COLO829 (cell line): ENCODE data around the gene RFX3.

Experiments
- DNase-seq: peaks from one replicate; pipeline ENCODE4 v3.0.0; 2012; ENCODE audit warnings: low spot score

Gene RFX3

DNA sequence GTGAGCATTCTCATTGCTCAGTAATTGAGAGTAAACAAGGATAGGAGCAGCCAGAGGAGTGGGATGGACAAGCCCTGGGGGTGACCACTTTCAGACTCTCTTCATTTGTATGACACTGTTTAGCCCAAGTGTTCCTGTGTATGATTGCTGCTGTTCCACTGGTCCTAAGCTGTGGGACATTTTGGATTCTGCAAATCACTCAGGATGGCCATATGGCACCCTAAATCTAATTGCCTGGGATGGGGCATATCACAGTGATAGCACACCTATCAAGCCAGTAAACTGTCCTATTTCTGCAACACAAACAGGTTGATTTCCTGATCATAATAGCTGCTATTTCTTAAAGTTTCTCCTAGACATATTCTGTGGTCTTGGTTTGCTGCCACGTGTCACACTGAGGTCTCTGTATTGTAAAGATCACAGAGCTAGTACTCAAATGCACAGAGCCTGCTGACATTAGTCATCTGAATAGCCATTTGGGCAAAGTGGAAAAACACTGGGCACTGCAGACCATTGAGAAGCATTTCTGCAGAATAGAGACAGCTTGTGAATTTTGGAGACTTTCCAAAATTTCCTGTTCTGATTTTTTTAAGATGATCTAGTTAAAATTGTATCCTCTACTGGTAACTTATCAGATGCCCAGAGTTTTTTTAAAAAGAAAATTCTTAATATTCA is 320.2 kb downstream of the RFX3 start:
- no peak for DNase-seq

DNA sequence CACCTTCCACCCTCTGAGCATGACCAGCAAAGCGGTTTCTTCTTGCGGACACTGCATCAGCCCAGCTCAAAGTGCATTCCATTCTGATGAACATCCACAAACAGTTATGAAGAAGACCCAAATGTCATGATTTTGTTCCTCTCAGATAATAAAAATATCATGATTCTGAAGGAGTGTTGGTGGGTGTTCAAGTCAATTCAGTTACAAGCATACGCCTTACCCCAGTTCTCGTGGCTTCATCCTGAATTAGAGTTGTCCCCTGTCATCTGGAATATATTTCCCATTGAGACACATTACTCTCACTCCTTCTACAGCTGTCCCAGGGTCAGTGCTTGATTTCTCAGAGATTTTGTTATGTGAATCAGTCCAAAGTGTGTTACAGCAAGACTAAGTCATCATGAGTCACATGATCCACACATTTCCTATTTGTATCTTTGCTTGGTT is 325.4 kb downstream of the RFX3 start:
- DNase-seq = no peak

- no peak for DNase-seq
Observed at GRCh38 chr9:3193791-3194190, 332.0 kb downstream of the RFX3 start.

- no peak for DNase-seq
Observed at GRCh38 chr9:3191715-3192114, 334.1 kb downstream of the RFX3 start.

DNA sequence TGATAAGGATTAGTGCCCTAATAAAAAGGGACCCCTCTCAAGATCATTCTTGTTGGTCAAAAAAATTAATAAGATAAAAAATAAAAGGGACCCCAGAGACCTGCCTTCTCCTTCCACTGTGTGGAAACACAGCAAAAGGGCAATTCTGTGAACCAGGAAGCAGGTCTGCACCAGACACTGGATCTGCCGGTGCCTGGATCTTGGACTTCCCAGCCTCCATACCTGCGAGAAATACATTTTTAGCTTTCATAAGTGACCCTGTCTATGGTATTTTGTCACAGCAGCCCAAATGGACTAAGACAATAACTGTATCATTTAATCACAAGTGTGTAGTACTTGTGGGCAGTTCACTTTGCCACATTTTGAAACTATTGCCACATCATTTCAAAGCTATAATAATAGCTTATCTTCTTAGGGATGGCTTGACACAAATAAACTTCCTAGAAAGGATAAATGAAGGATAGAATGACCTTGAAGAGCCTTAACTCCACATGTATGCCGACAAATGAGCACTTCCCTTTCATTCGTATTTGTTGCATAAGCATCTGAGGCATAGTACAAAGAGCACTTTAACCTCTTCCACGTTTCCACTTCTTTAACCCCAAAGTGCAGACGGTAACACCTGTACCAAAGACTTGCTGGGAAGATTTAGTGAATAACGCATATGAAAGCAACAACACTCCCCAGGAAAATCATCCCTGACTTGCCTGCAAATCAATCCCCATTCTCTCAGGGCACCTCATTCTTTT is 336.5 kb downstream of the RFX3 start:
- no peak for DNase-seq

DNA sequence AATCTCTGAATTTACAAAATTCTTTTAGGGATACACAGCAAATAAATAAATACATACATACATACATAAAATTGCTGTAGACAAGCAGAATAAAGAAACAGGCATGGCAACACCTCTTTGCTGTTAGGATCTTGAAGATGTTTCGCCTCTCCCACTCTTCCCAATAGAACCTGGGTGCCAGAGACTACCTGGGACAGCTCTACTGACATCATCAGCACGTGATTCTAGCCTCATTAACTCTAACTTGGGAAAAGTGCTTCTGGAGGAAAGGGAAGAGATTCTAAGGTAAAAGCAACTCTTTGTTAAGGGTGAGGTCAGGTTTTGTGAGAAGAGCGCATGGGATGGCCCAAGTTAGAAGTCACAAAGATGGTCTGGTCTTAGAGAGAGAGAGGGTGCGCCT is 339.1 kb downstream of the RFX3 start:
- no peak for DNase-seq

DNA sequence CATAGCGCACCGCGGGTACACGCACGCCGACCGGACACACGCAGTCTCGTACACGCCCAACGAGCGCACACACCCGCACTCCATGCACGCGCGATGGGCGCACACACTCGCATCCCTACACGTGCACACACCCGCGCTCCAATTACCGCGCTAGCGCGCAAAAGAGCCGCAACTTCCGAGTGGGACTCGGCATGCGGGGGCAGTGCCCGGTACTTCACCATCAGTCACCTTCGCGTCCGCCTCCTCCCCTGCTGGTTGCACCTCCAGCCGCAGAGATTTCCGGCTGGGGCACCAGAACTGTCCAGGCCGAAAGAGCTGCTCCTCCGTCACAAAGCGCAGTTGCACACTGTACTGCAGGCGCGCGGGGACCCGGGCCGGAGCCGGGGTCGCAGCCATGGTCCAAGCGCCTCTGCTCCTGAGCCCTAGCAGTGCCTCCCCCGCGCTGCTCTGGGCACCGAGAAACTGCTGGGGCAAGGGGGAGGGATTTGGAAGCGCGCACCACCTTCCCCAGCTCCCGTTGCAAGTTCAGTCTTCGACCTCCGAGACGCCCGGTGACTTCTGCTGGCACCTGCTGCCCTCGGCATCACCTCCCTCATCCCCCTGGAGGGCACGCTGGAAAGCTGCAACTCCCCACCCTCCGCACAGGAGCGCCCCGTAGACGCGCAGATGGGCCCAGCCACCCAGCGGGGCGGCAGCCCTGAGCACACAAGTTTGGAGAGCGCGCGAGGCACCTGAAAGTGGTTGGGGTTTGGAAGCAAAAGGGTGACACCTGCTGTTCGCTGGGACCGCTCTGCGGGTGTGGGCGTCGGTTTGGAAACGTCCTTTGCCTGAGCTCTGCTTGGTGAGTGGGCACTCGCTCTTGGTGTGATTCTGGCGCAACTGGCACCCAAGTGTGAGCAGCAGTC is 344.5 kb downstream of the RFX3 start:
- no peak for DNase-seq

DNA sequence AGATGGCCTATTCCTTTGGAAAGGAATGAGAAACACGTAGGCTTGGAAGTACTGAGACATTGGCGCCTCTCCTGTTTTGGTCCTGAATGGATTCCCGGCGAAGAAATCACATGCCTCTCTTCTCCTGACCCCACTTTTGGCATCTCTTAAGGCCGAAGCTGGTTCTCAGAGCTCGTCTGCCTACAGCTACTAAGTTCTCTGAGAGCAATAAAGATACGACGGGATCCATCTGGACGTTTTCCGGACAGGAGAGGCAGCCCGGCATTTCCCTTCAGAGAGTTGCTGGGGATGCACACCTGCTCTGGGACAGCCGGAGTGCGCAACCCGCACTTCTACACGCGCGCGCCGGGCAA is 345.1 kb downstream of the RFX3 start:
- no peak for DNase-seq

GRCh38 chr9:3179711-3180110 is 346.1 kb downstream of the RFX3 start:
- no peak for DNase-seq

DNA sequence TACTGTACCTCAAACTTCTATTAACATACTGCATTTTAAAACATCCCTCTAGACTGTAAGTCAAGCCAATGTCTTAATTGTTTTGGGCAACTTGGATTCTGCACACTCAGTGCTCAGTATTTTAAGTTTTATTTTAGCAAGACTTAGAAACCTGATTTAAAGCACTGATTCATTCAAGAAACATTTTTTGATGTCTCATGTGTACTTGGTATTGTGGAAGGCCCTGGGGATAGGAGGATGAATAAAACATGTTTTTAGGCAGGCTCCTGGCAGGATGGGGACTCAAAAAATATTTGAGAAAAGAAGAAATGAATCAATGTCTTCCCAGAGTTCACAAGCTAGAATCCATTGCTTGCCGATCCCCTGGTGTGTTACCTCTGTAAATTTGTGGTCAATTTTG is 347.9 kb downstream of the RFX3 start:
- DNase-seq = no peak

- no peak for DNase-seq
Observed at GRCh38 chr9:3177146-3177761, 348.5 kb downstream of the RFX3 start.

DNA sequence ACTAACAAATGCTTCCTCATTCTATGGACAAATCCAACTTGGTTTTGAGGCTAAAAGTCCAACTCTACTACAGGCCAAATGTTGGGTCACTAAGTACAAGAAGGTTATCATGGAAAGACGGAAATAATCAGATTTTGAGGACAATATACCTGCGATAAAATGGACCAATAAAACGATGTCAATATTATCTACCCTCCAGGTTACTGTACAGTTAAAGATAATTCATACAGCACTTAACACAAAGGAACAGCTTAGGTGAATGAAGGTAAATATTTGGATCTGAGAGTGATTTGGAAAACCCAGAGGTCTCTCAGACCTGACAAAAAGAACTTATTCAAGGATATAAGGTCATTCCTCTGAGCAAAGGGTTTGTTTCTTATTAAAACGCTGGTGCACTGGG is 352.4 kb downstream of the RFX3 start:
- no peak for DNase-seq

DNA sequence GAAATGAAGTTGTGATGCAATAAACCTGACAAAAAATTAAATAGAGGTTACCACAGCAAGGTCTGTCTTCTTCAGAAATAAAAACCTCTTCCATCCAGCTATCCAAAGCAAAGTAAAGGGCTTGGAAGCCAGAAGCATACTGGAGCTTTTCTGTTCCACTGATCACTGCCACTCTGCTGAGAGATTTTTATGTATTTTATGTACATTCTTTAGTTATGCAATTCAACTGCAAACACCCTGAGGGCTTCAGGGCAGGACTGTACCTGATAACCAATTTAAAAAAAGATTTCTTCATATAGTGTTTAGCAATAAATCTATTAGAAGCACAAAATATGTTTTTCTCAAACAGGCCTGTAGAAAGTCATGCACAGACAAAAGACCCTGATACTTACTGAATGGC is 355.0 kb downstream of the RFX3 start:
- no peak for DNase-seq
